ENCODE data around the gene DYDC2. TPM values are rescaled to one million over a fixed set of nuclear protein-coding genes. Genes with fewer than 3 reads are reported as not detected.

Gene DYDC2
- total RNA-seq, 4 donors from 2014 or later: 0.70 TPM; not detected in 3

DNA sequence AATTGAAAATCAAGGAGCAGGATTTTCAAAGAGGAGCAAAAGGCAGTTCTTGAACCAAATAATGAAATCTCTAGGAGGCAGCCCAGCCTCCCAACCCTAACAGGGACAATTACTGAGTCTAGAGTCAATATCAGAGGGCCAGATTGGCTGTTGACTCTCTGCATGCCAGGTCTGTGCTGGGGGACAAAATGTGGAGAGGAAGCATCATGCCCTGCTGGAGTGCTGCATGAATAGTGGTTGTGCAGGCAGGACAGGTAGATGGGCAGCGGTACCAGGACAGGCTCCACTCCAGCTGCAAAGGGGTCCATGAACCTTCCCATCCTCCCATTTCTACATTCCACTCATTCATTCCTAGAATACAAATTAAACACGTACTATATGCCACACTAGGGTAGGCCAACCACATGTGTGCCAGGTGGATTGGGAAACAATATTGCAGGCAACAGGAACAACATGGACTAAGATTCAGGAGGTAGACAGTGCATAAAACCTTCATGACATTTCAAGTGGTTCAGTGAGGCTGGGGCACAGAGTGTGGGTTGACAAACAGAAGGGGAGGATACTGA is 36.8 kb upstream of the DYDC2 start:
- H3K36me3 ChIP-seq: no peaks in the 10 kb centered on the region
- H3K27me3 ChIP-seq: no peaks in the 10 kb centered on the region
- H3K9me3 ChIP-seq: no peaks in the 10 kb centered on the region
- H3K4me3 ChIP-seq: no peak overlapping the region
- H3K4me1 ChIP-seq: no peaks in the 10 kb centered on the region
- H3K27ac ChIP-seq: no peak overlapping the region
- TF ChIP-seq POLR2A (IDR thresholded peaks at IDR 0.05) (no peak), CTCF (IDR thresholded peaks at IDR 0.05) (no peak)
- DNase-seq: no peak

DNA sequence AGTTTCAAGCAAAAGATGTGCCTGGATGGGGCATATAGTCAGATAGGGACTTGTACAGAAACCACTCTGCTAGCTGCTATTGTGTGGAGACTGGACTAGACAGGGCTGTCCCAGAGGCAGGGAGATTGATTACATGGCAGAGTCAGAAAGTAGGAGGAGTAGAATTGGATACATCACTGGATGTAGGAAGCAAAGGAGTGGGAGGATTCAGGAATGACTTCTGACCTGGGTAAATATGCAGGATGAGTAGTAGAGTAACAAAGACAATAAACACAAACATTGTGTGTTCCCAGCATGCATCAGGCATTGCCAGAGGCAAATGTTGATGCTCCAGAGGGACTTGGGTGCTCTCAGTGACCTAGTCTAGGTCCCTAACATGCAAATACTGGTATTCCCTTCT is 36.2 kb upstream of the DYDC2 start:
- H3K27me3 ChIP-seq: no peaks in the 10 kb centered on the region
- H3K27ac ChIP-seq: no peak overlapping the region
- no peaks in the 10 kb centered on the region for H3K36me3 ChIP-seq
- no peak overlapping the region for H3K4me3 ChIP-seq
- no peak for DNase-seq
- TF ChIP-seq POLR2A (IDR thresholded peaks at IDR 0.05) (no peak), CTCF (IDR thresholded peaks at IDR 0.05) (no peak)
- H3K4me1 ChIP-seq: no peaks in the 10 kb centered on the region
- no peaks in the 10 kb centered on the region for H3K9me3 ChIP-seq

DNA sequence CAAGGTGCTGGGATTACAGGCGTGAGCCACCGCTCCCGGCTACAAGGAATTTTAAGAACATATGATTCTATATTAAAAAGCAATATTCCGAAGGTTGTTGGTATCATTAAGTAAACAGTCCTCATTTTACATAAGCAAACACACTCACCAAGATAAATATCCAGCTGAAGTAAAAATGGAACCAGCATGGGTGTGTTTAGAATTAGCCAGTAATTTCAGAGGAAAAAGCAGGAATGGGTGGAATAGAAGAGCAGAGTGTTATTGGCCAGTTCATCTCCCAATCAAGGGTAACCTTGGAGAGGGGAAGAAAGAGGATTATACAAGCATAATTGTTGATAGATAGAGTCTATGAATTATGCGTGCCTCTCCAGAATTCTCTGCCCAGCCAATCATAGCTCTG is 35.4 kb upstream of the DYDC2 start:
- Histone ChIP-seq H3K4me1 (no peaks in the 10 kb centered on the region), H3K4me3 (no peak overlapping the region), H3K9me3 (no peaks in the 10 kb centered on the region), H3K36me3 (no peaks in the 10 kb centered on the region), H3K27ac (no peak overlapping the region), H3K27me3 (no peaks in the 10 kb centered on the region)
- no peak for TF ChIP-seq POLR2A (IDR thresholded peaks at IDR 0.05)
- no peak for TF ChIP-seq CTCF (IDR thresholded peaks at IDR 0.05)
- DNase-seq: no peak

DNA sequence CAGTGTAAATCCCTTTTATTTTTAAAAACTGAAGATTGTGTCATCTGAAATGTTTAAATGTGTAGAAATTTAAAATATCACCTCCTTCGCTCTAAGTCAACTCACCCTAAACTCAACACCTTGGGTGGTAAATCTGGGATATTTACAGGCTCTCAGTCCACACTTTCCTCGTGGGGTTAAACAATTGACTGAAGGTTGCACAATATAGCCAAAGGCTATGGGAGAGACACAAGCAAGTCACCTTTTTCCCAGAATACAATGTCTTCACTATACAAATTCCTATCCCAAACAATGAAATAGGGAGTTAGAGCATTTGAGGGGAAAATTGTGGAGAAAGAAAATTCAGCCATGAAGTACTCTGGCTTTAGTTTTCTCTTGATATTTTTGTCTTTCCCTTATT is 34.4 kb upstream of the DYDC2 start:
- H3K4me1 ChIP-seq: no peaks in the 10 kb centered on the region
- H3K4me3 ChIP-seq: no peak overlapping the region
- no peak overlapping the region for H3K27ac ChIP-seq
- H3K9me3 ChIP-seq: no peaks in the 10 kb centered on the region
- DNase-seq: no peak
- no peaks in the 10 kb centered on the region for H3K36me3 ChIP-seq
- TF ChIP-seq POLR2A (IDR thresholded peaks at IDR 0.05) (no peak), CTCF (IDR thresholded peaks at IDR 0.05) (no peak)
- H3K27me3 ChIP-seq: no peaks in the 10 kb centered on the region

- Histone ChIP-seq H3K4me3 (no peak overlapping the region), H3K27me3 (no peaks in the 10 kb centered on the region), H3K4me1 (no peaks in the 10 kb centered on the region), H3K36me3 (no peaks in the 10 kb centered on the region), H3K9me3 (no peaks in the 10 kb centered on the region), H3K27ac (no peak overlapping the region)
- DNase-seq: no peak
- TF ChIP-seq POLR2A (IDR thresholded peaks at IDR 0.05) (no peak), CTCF (IDR thresholded peaks at IDR 0.05) (no peak)
These were observed 33.9 kb upstream of the DYDC2 start for GRCh38 chr10:80322711-80323110.

GRCh38 chr10:80323311-80323710 is 33.3 kb upstream of the DYDC2 start:
- TF ChIP-seq POLR2A (IDR thresholded peaks at IDR 0.05) (no peak), CTCF (IDR thresholded peaks at IDR 0.05) (no peak)
- Histone ChIP-seq H3K27me3 (no peaks in the 10 kb centered on the region), H3K4me1 (no peaks in the 10 kb centered on the region), H3K9me3 (no peaks in the 10 kb centered on the region), H3K36me3 (no peaks in the 10 kb centered on the region), H3K4me3 (no peak overlapping the region), H3K27ac (no peak overlapping the region)
- no peak for DNase-seq
